COLO668 (cell line): ENCODE results near the gene ZNF516.
"Not testable (repeated sequence)": the region's sequence is repeated elsewhere in the genome, so short reads cannot be mapped to it uniquely, and the experiment has no call there.

Experiments used
- DNase-seq: peaks from one replicate; lab custom pipeline; 2025; ENCODE audit not compliant: unreplicated experiment; lab: John Stamatoyannopoulos, UW

ZNF516 gene

GRCh38 chr18:76495006-76495370, at the start of gene ZNF516:
ZNF516 (minus strand) TSS chr18:76495242; CDS start chr18:76443054, 52,188 bp downstream.
- DNase-seq, result peak; percentile 86

GRCh38 chr18:76538846-76539245, 43.8 kb upstream of the ZNF516 start:
- no peak for DNase-seq

GRCh38 chr18:76537621-76538020, 42.6 kb upstream of the ZNF516 start:
- DNase-seq, result no peak

- DNase-seq, result not testable (repeated sequence)
These were observed 41.6 kb upstream of the ZNF516 start for GRCh38 chr18:76536593-76536992.

GRCh38 chr18:76532875-76533274, 37.8 kb upstream of the ZNF516 start:
- no peak for DNase-seq

- DNase-seq, result no peak
These were observed 35.8 kb upstream of the ZNF516 start for GRCh38 chr18:76530846-76531245.

GRCh38 chr18:76530391-76530790, 35.3 kb upstream of the ZNF516 start:
- no peak for DNase-seq

GRCh38 chr18:76529433-76529811, 34.4 kb upstream of the ZNF516 start:
- no peak for DNase-seq

GRCh38 chr18:76528477-76529432, 33.7 kb upstream of the ZNF516 start:
- peak; percentile 87 for DNase-seq

GRCh38 chr18:76525911-76526310, 30.9 kb upstream of the ZNF516 start:
- no peak for DNase-seq

GRCh38 chr18:76524900-76525698, 30.1 kb upstream of the ZNF516 start:
- DNase-seq, result peak; percentile 92

- no peak for DNase-seq
These were observed 29.4 kb upstream of the ZNF516 start for GRCh38 chr18:76524477-76524876.

GRCh38 chr18:76522551-76522950, 27.5 kb upstream of the ZNF516 start:
- DNase-seq, result no peak

- no peak for DNase-seq
These were observed 27.1 kb upstream of the ZNF516 start for GRCh38 chr18:76522122-76522503.

- DNase-seq, result no peak
These were observed 26.5 kb upstream of the ZNF516 start for GRCh38 chr18:76521417-76522121.

- no peak for DNase-seq
These were observed 24.0 kb upstream of the ZNF516 start for GRCh38 chr18:76518860-76519538.

GRCh38 chr18:76518123-76518859, 23.2 kb upstream of the ZNF516 start:
- DNase-seq, result peak; percentile 73

- no peak for DNase-seq
These were observed 20.5 kb upstream of the ZNF516 start for GRCh38 chr18:76515576-76515975.

GRCh38 chr18:76514573-76514972, 19.5 kb upstream of the ZNF516 start:
- no peak for DNase-seq

GRCh38 chr18:76507830-76508385, 12.9 kb upstream of the ZNF516 start:
- DNase-seq, result no peak
